Measurements from ENCODE around the gene PROX2.
A peak's percentile ranks its signal among the peaks of the same experiment; 100 is the strongest.

PROX2 gene

GRCh38 chr14:74917646-74918081 lies 41.7 kb upstream of the PROX2 start:
- TF ChIP-seq POLR2A (IDR thresholded peaks at IDR 0.05; ENCODE audit: low read depth, low read length) (no peak), TAF1 (IDR thresholded peaks at IDR 0.05; ENCODE audit: low read depth, low read length) (no peak), PAX5 (IDR thresholded peaks at IDR 0.05; ENCODE audit: insufficient read depth, low read length, severe bottlenecking) (no peak), SPI1 (IDR thresholded peaks at IDR 0.05; ENCODE audit: low read depth, low read length) (no peak), POU2F2 (IDR thresholded peaks at IDR 0.05; ENCODE audit: low read depth, low read length) (no peak), POLR2AphosphoS5 (IDR thresholded peaks at IDR 0.05; ENCODE audit: low read depth, low read length) (no peak)
- FAIRE-seq = no peak

DNA sequence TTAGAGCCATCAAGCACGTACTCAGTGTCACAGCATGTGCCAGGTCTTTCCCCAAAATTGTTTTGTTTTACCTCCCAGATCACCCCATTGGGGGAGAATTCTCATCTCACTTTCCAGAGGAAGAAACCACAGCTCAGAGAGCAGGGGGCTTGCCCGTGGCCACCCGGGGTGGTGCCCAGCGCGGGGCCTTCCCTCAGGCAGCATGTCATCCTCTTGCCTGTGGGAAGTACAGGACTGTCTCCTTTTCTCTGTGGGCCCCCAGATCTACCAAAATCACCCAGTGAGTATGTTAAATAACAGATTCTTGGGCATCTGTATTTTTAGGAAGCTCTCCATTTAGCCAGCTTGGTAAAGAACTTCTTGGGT lies 41.2 kb upstream of the PROX2 start:
- FAIRE-seq = no peak
- DNase-seq (ENCODE audit: insufficient read length, low spot score) = no peak
- TF ChIP-seq POLR2AphosphoS5 (IDR thresholded peaks at IDR 0.05; ENCODE audit: low read depth, low read length) (no peak), TAF1 (IDR thresholded peaks at IDR 0.05; ENCODE audit: low read depth, low read length) (no peak), SPI1 (IDR thresholded peaks at IDR 0.05; ENCODE audit: low read depth, low read length) (no peak), PAX5 (IDR thresholded peaks at IDR 0.05; ENCODE audit: insufficient read depth, low read length, severe bottlenecking) (no peak), POU2F2 (IDR thresholded peaks at IDR 0.05; ENCODE audit: low read depth, low read length) (no peak), POLR2A (IDR thresholded peaks at IDR 0.05; ENCODE audit: low read depth, low read length) (no peak)

More at GRCh38 chr14:74917646-74918081, 41.7 kb upstream of the PROX2 start:
- no peak for DNase-seq (ENCODE audit: insufficient read length, low spot score)

GRCh38 chr14:74915826-74916225 lies 39.9 kb upstream of the PROX2 start:
- DNase-seq (ENCODE audit: insufficient read length, low spot score) = no peak
- no peak for FAIRE-seq
- TF ChIP-seq POLR2AphosphoS5 (IDR thresholded peaks at IDR 0.05; ENCODE audit: low read depth, low read length) (no peak), POLR2A (IDR thresholded peaks at IDR 0.05; ENCODE audit: low read depth, low read length) (no peak), TAF1 (IDR thresholded peaks at IDR 0.05; ENCODE audit: low read depth, low read length) (no peak), POU2F2 (IDR thresholded peaks at IDR 0.05; ENCODE audit: low read depth, low read length) (no peak), PAX5 (IDR thresholded peaks at IDR 0.05; ENCODE audit: insufficient read depth, low read length, severe bottlenecking) (no peak), SPI1 (IDR thresholded peaks at IDR 0.05; ENCODE audit: low read depth, low read length) (no peak)

- TF ChIP-seq SPI1 (IDR thresholded peaks at IDR 0.05; ENCODE audit: low read depth, low read length) (no peak), TAF1 (IDR thresholded peaks at IDR 0.05; ENCODE audit: low read depth, low read length) (no peak), POLR2AphosphoS5 (IDR thresholded peaks at IDR 0.05; ENCODE audit: low read depth, low read length) (no peak), POLR2A (IDR thresholded peaks at IDR 0.05; ENCODE audit: low read depth, low read length) (no peak), POU2F2 (IDR thresholded peaks at IDR 0.05; ENCODE audit: low read depth, low read length) (no peak), PAX5 (IDR thresholded peaks at IDR 0.05; ENCODE audit: insufficient read depth, low read length, severe bottlenecking) (no peak)
- FAIRE-seq (no peak), DNase-seq (ENCODE audit: insufficient read length, low spot score) (no peak)
Measured at GRCh38 chr14:74915426-74915825, 39.5 kb upstream of the PROX2 start.

GRCh38 chr14:74913986-74914573 lies 38.1 kb upstream of the PROX2 start:
- DNase-seq (ENCODE audit: insufficient read length, low spot score) (no peak), FAIRE-seq (peak; percentile 81)
- no peak for TF ChIP-seq POLR2AphosphoS5 (IDR thresholded peaks at IDR 0.05; ENCODE audit: low read depth, low read length)
- TF ChIP-seq TAF1 (IDR thresholded peaks at IDR 0.05; ENCODE audit: low read depth, low read length) = no peak
- no peak for TF ChIP-seq SPI1 (IDR thresholded peaks at IDR 0.05; ENCODE audit: low read depth, low read length)
- TF ChIP-seq PAX5 (IDR thresholded peaks at IDR 0.05; ENCODE audit: insufficient read depth, low read length, severe bottlenecking) = no peak
- TF ChIP-seq POLR2A (IDR thresholded peaks at IDR 0.05; ENCODE audit: low read depth, low read length) = no peak
- TF ChIP-seq POU2F2 (IDR thresholded peaks at IDR 0.05; ENCODE audit: low read depth, low read length) = no peak

DNA sequence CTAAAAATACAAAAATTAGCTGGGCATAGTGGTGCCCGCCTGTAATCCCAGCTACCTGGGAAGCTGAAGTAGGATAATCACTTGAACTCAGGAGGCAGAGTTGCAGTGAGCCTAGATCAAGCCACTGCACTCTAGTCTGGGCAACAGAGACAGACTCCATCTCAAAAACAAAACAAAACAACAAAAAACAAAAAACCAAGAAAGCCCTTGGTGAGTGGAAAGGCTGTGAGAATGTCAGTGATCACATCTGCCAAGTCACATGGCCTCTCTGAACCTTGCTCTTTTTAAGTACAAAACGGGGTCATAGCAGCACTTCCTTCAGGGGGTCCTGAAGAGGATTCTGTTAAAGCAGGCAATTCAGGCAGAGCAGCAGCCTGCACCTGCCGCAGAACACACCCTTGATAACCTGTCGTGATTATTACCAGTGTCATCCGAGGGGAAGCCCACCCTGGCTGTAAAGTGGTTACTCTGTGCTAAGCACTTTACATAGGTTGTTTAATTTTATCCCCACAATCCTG lies 37.5 kb upstream of the PROX2 start:
- FAIRE-seq (no peak), DNase-seq (ENCODE audit: insufficient read length, low spot score) (no peak)
- TF ChIP-seq POLR2A (IDR thresholded peaks at IDR 0.05; ENCODE audit: low read depth, low read length) = no peak
- TF ChIP-seq POU2F2 (IDR thresholded peaks at IDR 0.05; ENCODE audit: low read depth, low read length) = no peak
- TF ChIP-seq PAX5 (IDR thresholded peaks at IDR 0.05; ENCODE audit: insufficient read depth, low read length, severe bottlenecking) = no peak
- no peak for TF ChIP-seq POLR2AphosphoS5 (IDR thresholded peaks at IDR 0.05; ENCODE audit: low read depth, low read length)
- TF ChIP-seq SPI1 (IDR thresholded peaks at IDR 0.05; ENCODE audit: low read depth, low read length) = no peak
- TF ChIP-seq TAF1 (IDR thresholded peaks at IDR 0.05; ENCODE audit: low read depth, low read length) = no peak

GRCh38 chr14:74912801-74913200 lies 36.9 kb upstream of the PROX2 start:
- no peak for FAIRE-seq
- TF ChIP-seq POU2F2 (IDR thresholded peaks at IDR 0.05; ENCODE audit: low read depth, low read length) = no peak
- no peak for TF ChIP-seq SPI1 (IDR thresholded peaks at IDR 0.05; ENCODE audit: low read depth, low read length)
- TF ChIP-seq POLR2A (IDR thresholded peaks at IDR 0.05; ENCODE audit: low read depth, low read length) = no peak
- TF ChIP-seq PAX5 (IDR thresholded peaks at IDR 0.05; ENCODE audit: insufficient read depth, low read length, severe bottlenecking) = no peak
- TF ChIP-seq TAF1 (IDR thresholded peaks at IDR 0.05; ENCODE audit: low read depth, low read length) = no peak
- no peak for TF ChIP-seq POLR2AphosphoS5 (IDR thresholded peaks at IDR 0.05; ENCODE audit: low read depth, low read length)
- no peak for DNase-seq (ENCODE audit: insufficient read length, low spot score)

DNA sequence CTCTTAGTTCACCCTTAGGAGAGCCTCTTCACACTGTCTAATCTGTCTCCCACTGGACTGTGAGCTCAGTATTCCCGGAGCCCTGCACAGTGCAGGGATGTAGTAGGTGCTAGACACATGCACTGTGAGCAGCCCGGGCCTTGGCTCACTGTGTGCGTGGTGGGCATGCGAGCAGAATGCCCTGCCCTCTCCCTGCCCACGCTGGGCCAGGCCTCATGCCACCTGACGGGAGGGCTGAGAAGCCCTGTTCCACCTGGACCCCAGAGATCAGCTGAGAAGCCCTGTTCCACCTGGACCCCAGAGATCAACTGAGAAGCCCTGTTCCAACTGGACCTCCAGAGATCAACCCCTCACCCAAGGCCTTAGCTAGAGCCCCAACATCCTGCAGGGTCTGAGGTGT lies 36.2 kb upstream of the PROX2 start:
- DNase-seq (ENCODE audit: insufficient read length, low spot score) (no peak), FAIRE-seq (no peak)
- TF ChIP-seq PAX5 (IDR thresholded peaks at IDR 0.05; ENCODE audit: insufficient read depth, low read length, severe bottlenecking) (no peak), TAF1 (IDR thresholded peaks at IDR 0.05; ENCODE audit: low read depth, low read length) (no peak), POLR2A (IDR thresholded peaks at IDR 0.05; ENCODE audit: low read depth, low read length) (no peak), POU2F2 (IDR thresholded peaks at IDR 0.05; ENCODE audit: low read depth, low read length) (no peak), SPI1 (IDR thresholded peaks at IDR 0.05; ENCODE audit: low read depth, low read length) (no peak), POLR2AphosphoS5 (IDR thresholded peaks at IDR 0.05; ENCODE audit: low read depth, low read length) (no peak)

- DNase-seq (ENCODE audit: insufficient read length, low spot score) = no peak
- FAIRE-seq = no peak
- no peak for TF ChIP-seq POLR2A (IDR thresholded peaks at IDR 0.05; ENCODE audit: low read depth, low read length)
- TF ChIP-seq SPI1 (IDR thresholded peaks at IDR 0.05; ENCODE audit: low read depth, low read length) = no peak
- TF ChIP-seq PAX5 (IDR thresholded peaks at IDR 0.05; ENCODE audit: insufficient read depth, low read length, severe bottlenecking) = no peak
- no peak for TF ChIP-seq POU2F2 (IDR thresholded peaks at IDR 0.05; ENCODE audit: low read depth, low read length)
- no peak for TF ChIP-seq POLR2AphosphoS5 (IDR thresholded peaks at IDR 0.05; ENCODE audit: low read depth, low read length)
- TF ChIP-seq TAF1 (IDR thresholded peaks at IDR 0.05; ENCODE audit: low read depth, low read length) = no peak
Measured at GRCh38 chr14:74911704-74912103, 35.8 kb upstream of the PROX2 start.

Data from GM12891 (cell line).